ENCODE measurements around the gene PRUNE2.

- TF ChIP-seq CTCF (IDR thresholded peaks at IDR 0.05) (peak; percentile 59 to 77 (median 69)), POLR2A (IDR thresholded peaks at IDR 0.05) (no peak)
Measured at GRCh38 chr9:76704593-76705204, 201.2 kb downstream of the PRUNE2 start.
